ENCODE results near the gene ZKSCAN2.
A peak's percentile ranks its signal among the peaks of the same experiment; 100 is the strongest.

ZKSCAN2 gene

DNA sequence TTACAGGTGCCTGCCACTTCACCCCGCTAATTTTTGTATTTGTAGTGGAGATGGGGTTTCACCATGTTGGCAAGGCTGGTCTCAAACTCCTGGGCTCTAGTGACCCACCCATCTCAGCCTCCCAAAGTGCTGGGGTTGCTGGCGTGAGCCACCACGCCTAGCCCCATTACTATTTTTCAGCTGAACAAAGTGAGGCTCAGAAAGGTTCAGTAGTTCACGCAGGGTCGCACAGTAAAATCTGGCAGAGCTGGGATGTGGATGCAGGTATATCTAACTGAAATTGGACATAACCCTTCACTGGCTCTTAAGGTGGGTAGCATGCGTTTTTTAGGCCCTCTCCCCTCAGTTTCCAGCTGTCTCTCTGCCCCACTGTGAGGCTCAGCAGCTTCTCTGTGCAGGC lies 33.7 kb downstream of the ZKSCAN2 start:
- ATAC-seq = no peak

GRCh38 chr16:25222959-25223358 lies 34.7 kb downstream of the ZKSCAN2 start:
- ATAC-seq = no peak
- DNase-seq = no peak

More for the DNA sequence above, 33.7 kb downstream of the ZKSCAN2 start:
- DNase-seq = no peak

GRCh38 chr16:25219070-25219737 lies 38.4 kb downstream of the ZKSCAN2 start:
- ATAC-seq (no peak), DNase-seq (no peak)

GRCh38 chr16:25217921-25218320 lies 39.7 kb downstream of the ZKSCAN2 start:
- DNase-seq = no peak
- no peak for ATAC-seq

GRCh38 chr16:25217112-25217511 lies 40.5 kb downstream of the ZKSCAN2 start:
- ATAC-seq (no peak), DNase-seq (no peak)

DNA sequence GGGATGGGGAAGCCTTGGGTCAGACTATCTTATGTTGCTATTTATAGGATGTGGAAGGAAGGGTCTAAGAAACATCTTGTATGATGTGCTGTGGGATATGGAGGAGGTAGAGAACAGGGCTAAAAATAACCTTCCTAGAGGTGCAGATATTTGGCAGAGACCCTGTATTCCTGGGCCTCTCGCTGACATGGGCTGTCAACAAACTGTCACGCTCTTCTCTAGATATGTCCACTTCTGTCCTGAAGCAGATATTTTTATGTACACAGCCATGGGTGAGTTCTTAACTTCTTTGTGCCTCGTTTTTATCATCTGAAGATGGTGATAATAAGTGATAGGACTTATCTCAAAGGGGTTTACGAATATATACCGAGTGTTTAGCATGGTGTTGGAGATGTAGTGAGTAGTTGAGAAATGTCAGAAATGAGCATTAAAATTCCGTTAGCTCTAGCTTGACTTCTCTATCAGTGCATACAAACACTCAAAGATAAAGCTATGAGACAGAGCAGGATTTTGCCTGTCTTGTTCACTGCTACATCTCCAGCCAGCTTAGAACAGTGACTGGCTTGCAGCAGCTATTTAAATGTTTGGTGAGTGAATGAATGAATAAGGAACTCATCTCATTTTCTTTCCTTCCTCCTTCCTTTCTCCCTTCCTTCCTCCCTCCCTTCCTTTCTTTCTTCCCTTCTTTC lies 43.8 kb downstream of the ZKSCAN2 start:
- ATAC-seq = no peak
- DNase-seq = no peak

DNA sequence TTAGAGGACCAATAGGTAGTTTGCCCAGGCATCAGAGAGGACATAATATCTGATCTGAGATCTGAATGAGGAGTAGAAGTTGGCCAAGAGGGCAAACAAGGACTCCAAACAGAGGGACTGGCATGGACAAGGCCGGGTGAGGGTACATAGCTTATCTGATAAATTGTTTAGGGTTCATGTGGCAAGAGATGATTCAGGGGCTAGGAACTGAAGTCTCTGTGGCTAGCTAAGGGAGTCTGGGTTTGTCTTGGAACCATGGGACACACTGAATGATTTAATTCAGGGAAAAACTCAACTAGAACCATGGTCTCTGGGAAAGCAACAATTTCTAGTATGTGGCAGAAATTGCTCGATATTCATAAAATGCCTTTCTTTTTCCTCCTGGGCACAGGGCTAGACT lies 45.0 kb downstream of the ZKSCAN2 start:
- ATAC-seq = no peak
- DNase-seq = no peak

GRCh38 chr16:25210758-25211157 lies 46.9 kb downstream of the ZKSCAN2 start:
- peak; percentile 24 for DNase-seq
- ATAC-seq = peak; percentile 92

DNA sequence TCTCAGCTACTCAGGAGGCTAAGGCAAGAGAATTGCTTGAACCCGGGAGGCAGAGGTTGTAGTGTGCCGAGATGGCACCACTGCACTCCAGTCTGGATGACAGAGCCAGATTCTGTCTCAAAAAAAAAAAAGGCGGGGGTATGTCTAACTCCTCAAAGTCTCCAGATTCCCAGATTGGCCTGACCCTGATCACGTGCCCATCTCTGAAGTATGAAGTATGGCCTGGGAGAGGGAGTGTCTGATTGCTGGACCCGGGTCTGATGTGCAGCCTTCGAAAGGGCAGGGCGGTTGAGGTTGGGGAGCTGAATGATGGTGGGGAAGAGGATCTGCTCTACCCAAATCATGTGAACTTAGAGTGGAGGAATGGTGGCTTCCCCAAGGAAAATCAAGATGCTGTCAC lies 58.2 kb downstream of the ZKSCAN2 start:
- ATAC-seq (no peak), DNase-seq (no peak)

- no peak for DNase-seq
- ATAC-seq = no peak
Observed at GRCh38 chr16:25198021-25198420, 59.6 kb downstream of the ZKSCAN2 start.

DNA sequence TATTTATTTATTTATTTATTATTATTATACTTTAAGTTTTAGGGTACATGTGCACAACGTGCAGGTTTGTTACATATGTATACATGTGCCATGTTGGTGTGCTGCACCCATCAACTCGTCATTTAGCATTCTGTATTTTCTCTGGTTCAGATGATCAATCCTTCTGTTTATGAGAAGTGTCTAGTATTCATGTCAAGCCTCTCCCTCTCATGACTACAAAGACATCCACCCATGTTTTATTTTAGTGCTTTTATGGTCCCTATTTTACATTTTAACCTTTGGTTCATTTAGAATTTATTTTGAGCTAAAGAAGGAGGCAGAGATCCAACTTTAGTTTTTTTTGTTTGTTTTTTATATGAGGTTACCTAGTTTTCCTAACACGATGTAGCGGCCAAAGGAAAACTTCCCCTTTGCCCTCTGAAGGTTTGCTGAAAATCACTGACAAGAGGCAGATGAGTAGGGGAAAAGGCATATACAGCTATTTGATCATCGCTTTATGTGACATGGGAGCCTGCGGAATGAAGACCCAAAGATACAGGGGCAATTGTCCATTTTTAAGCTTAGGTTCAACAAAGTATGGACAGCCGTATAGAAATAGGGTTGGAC lies 63.3 kb downstream of the ZKSCAN2 start:
- ATAC-seq (no peak), DNase-seq (no peak)

- DNase-seq (no peak), ATAC-seq (no peak)
Observed at GRCh38 chr16:25192096-25192495, 65.5 kb downstream of the ZKSCAN2 start.

DNA sequence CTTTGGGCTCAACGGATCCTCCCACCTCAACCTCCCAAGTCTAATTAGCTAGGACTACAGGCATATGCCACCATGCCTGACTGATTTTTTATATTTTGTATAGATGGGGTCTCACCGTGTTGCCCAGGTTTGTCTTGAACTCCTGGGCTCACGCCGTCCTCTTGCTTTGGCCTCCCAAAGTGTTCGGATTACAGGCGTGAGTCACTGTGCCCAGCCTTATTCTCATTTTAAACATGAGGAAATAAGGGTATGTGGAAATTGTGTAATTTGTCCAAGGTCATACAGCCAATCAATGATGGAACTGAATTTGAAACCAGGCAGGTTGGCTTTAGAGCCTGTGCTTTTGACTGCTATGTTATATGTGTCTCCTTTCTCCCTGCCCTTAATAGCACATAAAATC lies 68.3 kb downstream of the ZKSCAN2 start:
- DNase-seq (no peak), ATAC-seq (no peak)

GRCh38 chr16:25187491-25187795 lies 70.2 kb downstream of the ZKSCAN2 start:
- no peak for ATAC-seq
- no peak for DNase-seq
